Uterus (tissue), 2 donors: ENCODE results near the gene TMEM132C.

ENCODE experiments used
- POLR2A ChIP-seq, 2 donors: fragments of 450-650 bp; IDR thresholded peaks; one replicate each; pipeline ENCODE4 v1.6.1; 2016; ENCODE audit warnings: antibody characterized with exemption in 2 of 2, mild to moderate bottlenecking in 1 of 2, moderate library complexity in 1 of 2
- TF ChIP-seq, protein P1 (sequence below), 4 experiments: fragments of 200-600 bp in 2 of 4; fragments of 450-650 bp in 2 of 4; sonication (generic) in 2 of 4; IDR thresholded peaks; one replicate each; pipeline ENCODE4 v1.5.1; 2016 to 2019; ENCODE audit warnings: antibody characterized with exemption in 4 of 4, mild to moderate bottlenecking in 2 of 4, moderate library complexity in 1 of 4

GRCh38 chr12:128418944-128419343 is 152.0 kb downstream of the TMEM132C start:
- TF ChIP-seq, protein P1, sequence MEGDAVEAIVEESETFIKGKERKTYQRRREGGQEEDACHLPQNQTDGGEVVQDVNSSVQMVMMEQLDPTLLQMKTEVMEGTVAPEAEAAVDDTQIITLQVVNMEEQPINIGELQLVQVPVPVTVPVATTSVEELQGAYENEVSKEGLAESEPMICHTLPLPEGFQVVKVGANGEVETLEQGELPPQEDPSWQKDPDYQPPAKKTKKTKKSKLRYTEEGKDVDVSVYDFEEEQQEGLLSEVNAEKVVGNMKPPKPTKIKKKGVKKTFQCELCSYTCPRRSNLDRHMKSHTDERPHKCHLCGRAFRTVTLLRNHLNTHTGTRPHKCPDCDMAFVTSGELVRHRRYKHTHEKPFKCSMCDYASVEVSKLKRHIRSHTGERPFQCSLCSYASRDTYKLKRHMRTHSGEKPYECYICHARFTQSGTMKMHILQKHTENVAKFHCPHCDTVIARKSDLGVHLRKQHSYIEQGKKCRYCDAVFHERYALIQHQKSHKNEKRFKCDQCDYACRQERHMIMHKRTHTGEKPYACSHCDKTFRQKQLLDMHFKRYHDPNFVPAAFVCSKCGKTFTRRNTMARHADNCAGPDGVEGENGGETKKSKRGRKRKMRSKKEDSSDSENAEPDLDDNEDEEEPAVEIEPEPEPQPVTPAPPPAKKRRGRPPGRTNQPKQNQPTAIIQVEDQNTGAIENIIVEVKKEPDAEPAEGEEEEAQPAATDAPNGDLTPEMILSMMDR (IDR thresholded peaks at IDR 0.05), result no peak
- no peak for TF ChIP-seq POLR2A (IDR thresholded peaks at IDR 0.05)
